ENCODE data around the gene ZNF543. TPM values are rescaled to one million over a fixed set of nuclear protein-coding genes. Genes with fewer than 3 reads are reported as not detected.

The ZNF543 gene
- total RNA-seq, 1 experiment from 2014 or later: 8.4 TPM

- TF ChIP-seq ZNF532 (CRISPR knock-in tag; IDR thresholded peaks at IDR 0.05; ENCODE audit: borderline replicate concordance): no peak
- no peak for TF ChIP-seq STAT6 (CRISPR knock-in tag; conservative IDR thresholded peaks at IDR 0.05; ENCODE audit: low read depth)
- TF ChIP-seq ATF2 (CRISPR knock-in tag; IDR thresholded peaks at IDR 0.05; ENCODE audit: borderline replicate concordance, low read depth): no peak
- no peak for TF ChIP-seq RELA (CRISPR knock-in tag; IDR thresholded peaks at IDR 0.05; ENCODE audit: borderline replicate concordance)
- TF ChIP-seq CREM (CRISPR knock-in tag; IDR thresholded peaks at IDR 0.05): no peak
- no peak for TF ChIP-seq ZNF138 (CRISPR knock-in tag; conservative IDR thresholded peaks at IDR 0.05)
- no peak for TF ChIP-seq JAZF1 (CRISPR knock-in tag; IDR thresholded peaks at IDR 0.05)
- no peak for TF ChIP-seq ZMAT4 (CRISPR knock-in tag; IDR thresholded peaks at IDR 0.05)
- TF ChIP-seq PRDM15 (CRISPR knock-in tag; IDR thresholded peaks at IDR 0.05): no peak
Measured at GRCh38 chr19:57280962-57281400, 39.3 kb upstream of the ZNF543 start (continued).

- no peaks in the 10 kb centered on the region; the same call in 1 of the 2 replicates for H3K27me3 Mint-ChIP-seq (ENCODE audit: low read depth)
- H3K4me3 Mint-ChIP-seq: no peak overlapping the region
- no peaks in the 10 kb centered on the region for H3K9me3 Mint-ChIP-seq
- peaks cover 25% of the 10 kb centered on the region for H3K36me3 Mint-ChIP-seq
- H3K4me1 Mint-ChIP-seq: peaks cover 14% of the 10 kb centered on the region
- no peak for DNase-seq (ENCODE audit: low spot score)
- ChIA-PET POLR2A (no interaction called here), CTCF (no interaction called here)
- H3K27ac Mint-ChIP-seq: peak overlapping the region; percentile 49; the same call in 1 of the 2 replicates
- ATAC-seq: no peak
- TF ChIP-seq CDX4 (CRISPR knock-in tag; IDR thresholded peaks at IDR 0.05; ENCODE audit: borderline replicate concordance): no peak
- TF ChIP-seq MAX (CRISPR knock-in tag; IDR thresholded peaks at IDR 0.05): no peak
- no peak for TF ChIP-seq NFATC4 (CRISPR knock-in tag; IDR thresholded peaks at IDR 0.05)
- no peak for TF ChIP-seq ZBTB43 (CRISPR knock-in tag; IDR thresholded peaks at IDR 0.05)
- no peak for TF ChIP-seq JAZF1 (CRISPR knock-in tag; IDR thresholded peaks at IDR 0.05)
- TF ChIP-seq TEAD4 (CRISPR knock-in tag; IDR thresholded peaks at IDR 0.05): no peak
- TF ChIP-seq SMAD4 (CRISPR knock-in tag; IDR thresholded peaks at IDR 0.05): no peak
Measured at GRCh38 chr19:57282011-57282643, 38.1 kb upstream of the ZNF543 start.

Data from WTC11 (cell line).